ENCODE data around the gene CHKB.
A peak's percentile ranks its signal among the peaks of the same experiment; 100 is the strongest.

Gene CHKB, protein sequence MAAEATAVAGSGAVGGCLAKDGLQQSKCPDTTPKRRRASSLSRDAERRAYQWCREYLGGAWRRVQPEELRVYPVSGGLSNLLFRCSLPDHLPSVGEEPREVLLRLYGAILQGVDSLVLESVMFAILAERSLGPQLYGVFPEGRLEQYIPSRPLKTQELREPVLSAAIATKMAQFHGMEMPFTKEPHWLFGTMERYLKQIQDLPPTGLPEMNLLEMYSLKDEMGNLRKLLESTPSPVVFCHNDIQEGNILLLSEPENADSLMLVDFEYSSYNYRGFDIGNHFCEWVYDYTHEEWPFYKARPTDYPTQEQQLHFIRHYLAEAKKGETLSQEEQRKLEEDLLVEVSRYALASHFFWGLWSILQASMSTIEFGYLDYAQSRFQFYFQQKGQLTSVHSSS

DNA sequence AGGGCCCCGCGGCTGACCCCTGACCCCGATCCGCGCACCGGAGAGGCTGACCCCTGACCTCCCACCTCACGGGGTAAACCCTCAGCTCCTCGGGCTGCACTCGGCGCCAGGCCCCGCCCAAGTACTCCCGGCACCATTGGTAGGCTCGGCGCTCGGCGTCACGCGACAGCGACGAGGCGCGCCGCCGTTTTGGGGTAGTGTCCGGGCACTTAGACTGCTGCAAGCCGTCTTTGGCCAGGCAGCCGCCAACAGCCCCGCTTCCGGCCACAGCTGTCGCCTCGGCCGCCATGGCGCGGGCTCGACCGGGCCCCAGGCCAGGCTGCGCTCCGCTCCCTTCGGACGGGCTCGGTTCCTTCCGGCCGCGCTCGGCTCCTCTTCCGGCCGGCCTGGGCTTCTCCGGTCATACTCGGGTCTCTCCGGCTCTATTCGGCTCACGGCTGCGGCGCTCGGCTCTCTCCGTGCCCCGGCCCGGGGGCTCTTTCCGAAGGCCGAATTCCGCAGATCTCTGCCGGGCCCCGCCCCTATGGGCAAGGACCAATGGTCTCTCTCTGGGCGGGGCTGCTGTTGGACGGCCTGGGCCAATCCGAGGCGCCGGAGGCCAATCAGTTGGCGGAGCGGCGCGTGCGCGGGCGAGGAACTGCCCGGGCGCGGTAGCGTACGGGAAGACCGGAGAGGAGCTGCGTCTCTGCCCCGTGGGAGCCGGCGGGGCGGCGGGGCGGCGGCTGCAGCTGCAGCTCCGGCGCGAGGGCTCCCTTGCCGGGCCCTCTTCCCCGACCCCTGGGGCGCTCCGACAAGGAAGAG, at the start of gene CHKB:
Gene CHKB, minus strand, starts transcription at position 357 of the 801 bp plus-strand sequence. Its CDS starts 68 bp downstream, at position 289.
- CTCF ChIA-PET = interaction anchor here (0.9 to 1.6 kb wide), 2 partner anchors 12 to 20 kb away, joined by 3 to 7 read pairs; partner anchors contain the start of gene SYCE3
- Histone ChIP-seq H3K4me1 (ENCODE audit: control insufficient read depth, insufficient read depth, low read length) (peaks cover 3% of the 10 kb centered on the region; the same call in 1 of the 2 replicates), H3K9me3 (ENCODE audit: control insufficient read depth, insufficient read depth, low read depth, low read length) (no peaks in the 10 kb centered on the region), H3K27ac (ENCODE audit: extremely low read depth, low read depth, low read length) (peak within 1 kb of the TSS; percentile 99), H3K36me3 (ENCODE audit: control insufficient read depth in 2 of 2, insufficient read depth in 1 of 2, low read length in 2 of 2) (peaks cover 21 to 47% of the 10 kb centered on the region in 2 experiments), H3K4me3 (ENCODE audit: low read depth, low read length) (peak within 1 kb of the TSS; percentile 80)
- POLR2A ChIA-PET = interaction anchor here (0.6 to 3.2 kb wide), 13 partner anchors 10 to 85 kb away, joined by 3 to 22 read pairs (median 3); partner anchors contain the start of genes ARSA, LMF2, SCO2 and SYCE3
- TF ChIP-seq ZNF677 (tag by site-specific recombination; IDR thresholded peaks at IDR 0.05) (no peak), ZNF335 (tag by site-specific recombination; conservative IDR thresholded peaks at IDR 0.05) (peak; percentile 97), ZNF596 (tag by site-specific recombination; IDR thresholded peaks at IDR 0.05) (no peak), ZNF664 (tag by site-specific recombination; IDR thresholded peaks at IDR 0.05) (no peak), ZNF776 (tag by site-specific recombination; IDR thresholded peaks at IDR 0.05; ENCODE audit: borderline replicate concordance) (no peak), HOXA7 (CRISPR knock-in tag; IDR thresholded peaks at IDR 0.05; ENCODE audit: borderline replicate concordance) (no peak), ZNF157 (tag by site-specific recombination; IDR thresholded peaks at IDR 0.05) (no peak), ZNF112 (tag by site-specific recombination; IDR thresholded peaks at IDR 0.05) (no peak), RBAK (tag by site-specific recombination; IDR thresholded peaks at IDR 0.05) (no peak), ZNF747 (tag by site-specific recombination; IDR thresholded peaks at IDR 0.05) (no peak), ZNF549 (tag by site-specific recombination; IDR thresholded peaks at IDR 0.05) (no peak), ZNF19 (tag by site-specific recombination; IDR thresholded peaks at IDR 0.05; ENCODE audit: low read depth) (no peak), ZNF155 (tag by site-specific recombination; IDR thresholded peaks at IDR 0.05) (no peak), MYNN (tag by site-specific recombination; IDR thresholded peaks at IDR 0.05; ENCODE audit: borderline replicate concordance) (no peak), ZNF174 (tag by site-specific recombination; IDR thresholded peaks at IDR 0.05) (no peak), ZNF366 (tag by site-specific recombination; conservative IDR thresholded peaks at IDR 0.05) (no peak), ZNF529 (tag by site-specific recombination; IDR thresholded peaks at IDR 0.05; ENCODE audit: insufficient replicate concordance) (no peak), ZNF660 (tag by site-specific recombination; IDR thresholded peaks at IDR 0.05) (peak; percentile 63), KLF16 (tag by site-specific recombination; IDR thresholded peaks at IDR 0.05) (peak; percentile 84; the same call in 1 of the 2 replicates), ZNF548 (tag by site-specific recombination; IDR thresholded peaks at IDR 0.05) (no peak), ZNF37A (tag by site-specific recombination; IDR thresholded peaks at IDR 0.05) (no peak), ZNF324 (tag by site-specific recombination; IDR thresholded peaks at IDR 0.05) (peak; percentile 31; the same call in 1 of the 2 replicates), ZNF302 (tag by site-specific recombination; IDR thresholded peaks at IDR 0.05; ENCODE audit: low read depth) (no peak), ZNF658 (tag by site-specific recombination; IDR thresholded peaks at IDR 0.05) (no peak), ZNF404 (tag by site-specific recombination; IDR thresholded peaks at IDR 0.05) (no peak)
- TF ChIP-seq, protein P1, sequence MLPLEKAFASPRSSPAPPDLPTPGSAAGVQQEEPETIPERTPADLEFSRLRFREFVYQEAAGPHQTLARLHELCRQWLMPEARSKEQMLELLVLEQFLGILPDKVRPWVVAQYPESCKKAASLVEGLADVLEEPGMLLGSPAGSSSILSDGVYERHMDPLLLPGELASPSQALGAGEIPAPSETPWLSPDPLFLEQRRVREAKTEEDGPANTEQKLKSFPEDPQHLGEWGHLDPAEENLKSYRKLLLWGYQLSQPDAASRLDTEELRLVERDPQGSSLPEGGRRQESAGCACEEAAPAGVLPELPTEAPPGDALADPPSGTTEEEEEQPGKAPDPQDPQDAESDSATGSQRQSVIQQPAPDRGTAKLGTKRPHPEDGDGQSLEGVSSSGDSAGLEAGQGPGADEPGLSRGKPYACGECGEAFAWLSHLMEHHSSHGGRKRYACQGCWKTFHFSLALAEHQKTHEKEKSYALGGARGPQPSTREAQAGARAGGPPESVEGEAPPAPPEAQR (tag by site-specific recombination; IDR thresholded peaks at IDR 0.05) = no peak
- TF ChIP-seq, protein P2, sequence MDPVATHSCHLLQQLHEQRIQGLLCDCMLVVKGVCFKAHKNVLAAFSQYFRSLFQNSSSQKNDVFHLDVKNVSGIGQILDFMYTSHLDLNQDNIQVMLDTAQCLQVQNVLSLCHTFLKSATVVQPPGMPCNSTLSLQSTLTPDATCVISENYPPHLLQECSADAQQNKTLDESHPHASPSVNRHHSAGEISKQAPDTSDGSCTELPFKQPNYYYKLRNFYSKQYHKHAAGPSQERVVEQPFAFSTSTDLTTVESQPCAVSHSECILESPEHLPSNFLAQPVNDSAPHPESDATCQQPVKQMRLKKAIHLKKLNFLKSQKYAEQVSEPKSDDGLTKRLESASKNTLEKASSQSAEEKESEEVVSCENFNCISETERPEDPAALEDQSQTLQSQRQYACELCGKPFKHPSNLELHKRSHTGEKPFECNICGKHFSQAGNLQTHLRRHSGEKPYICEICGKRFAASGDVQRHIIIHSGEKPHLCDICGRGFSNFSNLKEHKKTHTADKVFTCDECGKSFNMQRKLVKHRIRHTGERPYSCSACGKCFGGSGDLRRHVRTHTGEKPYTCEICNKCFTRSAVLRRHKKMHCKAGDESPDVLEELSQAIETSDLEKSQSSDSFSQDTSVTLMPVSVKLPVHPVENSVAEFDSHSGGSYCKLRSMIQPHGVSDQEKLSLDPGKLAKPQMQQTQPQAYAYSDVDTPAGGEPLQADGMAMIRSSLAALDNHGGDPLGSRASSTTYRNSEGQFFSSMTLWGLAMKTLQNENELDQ (tag by site-specific recombination; IDR thresholded peaks at IDR 0.05; ENCODE audit: low read depth) = no peak
- TF ChIP-seq, protein P3, sequence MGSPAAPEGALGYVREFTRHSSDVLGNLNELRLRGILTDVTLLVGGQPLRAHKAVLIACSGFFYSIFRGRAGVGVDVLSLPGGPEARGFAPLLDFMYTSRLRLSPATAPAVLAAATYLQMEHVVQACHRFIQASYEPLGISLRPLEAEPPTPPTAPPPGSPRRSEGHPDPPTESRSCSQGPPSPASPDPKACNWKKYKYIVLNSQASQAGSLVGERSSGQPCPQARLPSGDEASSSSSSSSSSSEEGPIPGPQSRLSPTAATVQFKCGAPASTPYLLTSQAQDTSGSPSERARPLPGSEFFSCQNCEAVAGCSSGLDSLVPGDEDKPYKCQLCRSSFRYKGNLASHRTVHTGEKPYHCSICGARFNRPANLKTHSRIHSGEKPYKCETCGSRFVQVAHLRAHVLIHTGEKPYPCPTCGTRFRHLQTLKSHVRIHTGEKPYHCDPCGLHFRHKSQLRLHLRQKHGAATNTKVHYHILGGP (tag by site-specific recombination; IDR thresholded peaks at IDR 0.05) = no peak
- TF ChIP-seq, protein P4, sequence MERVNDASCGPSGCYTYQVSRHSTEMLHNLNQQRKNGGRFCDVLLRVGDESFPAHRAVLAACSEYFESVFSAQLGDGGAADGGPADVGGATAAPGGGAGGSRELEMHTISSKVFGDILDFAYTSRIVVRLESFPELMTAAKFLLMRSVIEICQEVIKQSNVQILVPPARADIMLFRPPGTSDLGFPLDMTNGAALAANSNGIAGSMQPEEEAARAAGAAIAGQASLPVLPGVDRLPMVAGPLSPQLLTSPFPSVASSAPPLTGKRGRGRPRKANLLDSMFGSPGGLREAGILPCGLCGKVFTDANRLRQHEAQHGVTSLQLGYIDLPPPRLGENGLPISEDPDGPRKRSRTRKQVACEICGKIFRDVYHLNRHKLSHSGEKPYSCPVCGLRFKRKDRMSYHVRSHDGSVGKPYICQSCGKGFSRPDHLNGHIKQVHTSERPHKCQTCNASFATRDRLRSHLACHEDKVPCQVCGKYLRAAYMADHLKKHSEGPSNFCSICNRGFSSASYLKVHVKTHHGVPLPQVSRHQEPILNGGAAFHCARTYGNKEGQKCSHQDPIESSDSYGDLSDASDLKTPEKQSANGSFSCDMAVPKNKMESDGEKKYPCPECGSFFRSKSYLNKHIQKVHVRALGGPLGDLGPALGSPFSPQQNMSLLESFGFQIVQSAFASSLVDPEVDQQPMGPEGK (tag by site-specific recombination; IDR thresholded peaks at IDR 0.05) = 0 out of 2 replicates have a peak, but pooled peaks have one; percentile 42
